Parathyroid adenoma (tissue), 2 donors: Measurements from ENCODE around the gene RRBP1.

Experiments used
- H2AFZ ChIP-seq: fragments of 300-600 bp; sonication (generic); one replicate; pipeline ENCODE4 v1.7.0; 2017; ENCODE audit warnings: antibody characterized with exemption, mild to moderate bottlenecking
- H3K27ac ChIP-seq: fragments of 300-600 bp; sonication (generic); one replicate; pipeline ENCODE4 v1.7.0; 2017
- H3K27me3 ChIP-seq: fragments of 300-600 bp; sonication (generic); one replicate; pipeline ENCODE4 v1.7.0; 2017; ENCODE audit warnings: low read length; ENCODE audit not compliant: control insufficient read depth, insufficient read depth
- H3K36me3 ChIP-seq: fragments of 300-600 bp; sonication (generic); one replicate; pipeline ENCODE4 v1.7.0; 2017; ENCODE audit warnings: low read length; ENCODE audit not compliant: control insufficient read depth, insufficient read depth
- H3K4me1 ChIP-seq: fragments of 300-600 bp; sonication (generic); one replicate; pipeline ENCODE4 v1.7.0; 2017; ENCODE audit warnings: control low read depth
- H3K4me2 ChIP-seq: fragments of 300-600 bp; sonication (generic); one replicate; pipeline ENCODE4 v1.7.0; 2017; ENCODE audit warnings: low read length
- H3K4me3 ChIP-seq: fragments of 300-600 bp; sonication (generic); one replicate; pipeline ENCODE4 v1.7.0; 2017; ENCODE audit warnings: low read depth, low read length
- H3K79me2 ChIP-seq: fragments of 300-600 bp; sonication (generic); one replicate; pipeline ENCODE4 v1.7.0; 2017; ENCODE audit warnings: control low read depth
- H3K9ac ChIP-seq: fragments of 300-600 bp; sonication (generic); one replicate; pipeline ENCODE4 v1.7.0; 2017; ENCODE audit warnings: mild to moderate bottlenecking
- H3K9me3 ChIP-seq: fragments of 300-600 bp; sonication (generic); one replicate; pipeline ENCODE4 v1.7.0; 2017; ENCODE audit warnings: low read length; ENCODE audit not compliant: control insufficient read depth
- TF ChIP-seq, protein P1 (sequence below): fragments of 300-600 bp; sonication (generic); IDR thresholded peaks from one replicate; pipeline ENCODE4 v1.7.0; 2017; ENCODE audit warnings: antibody characterized with exemption, mild to moderate bottlenecking
- donor health status: primary hyperparathyroidism.

Gene RRBP1

GRCh38 chr20:17618673-17619013, 63.4 kb downstream of the RRBP1 start:
- Histone ChIP-seq H3K4me1 (no peaks in the 10 kb centered on the region), H3K36me3 (no peaks in the 10 kb centered on the region), H3K9ac (no peak overlapping the region), H3K79me2 (no peaks in the 10 kb centered on the region), H3K9me3 (no peaks in the 10 kb centered on the region), H3K27ac (no peak overlapping the region), H3K4me3 (no peak overlapping the region), H3K27me3 (no peaks in the 10 kb centered on the region), H3K4me2 (no peak overlapping the region), H2AFZ (no peak overlapping the region)
- TF ChIP-seq, protein P1, sequence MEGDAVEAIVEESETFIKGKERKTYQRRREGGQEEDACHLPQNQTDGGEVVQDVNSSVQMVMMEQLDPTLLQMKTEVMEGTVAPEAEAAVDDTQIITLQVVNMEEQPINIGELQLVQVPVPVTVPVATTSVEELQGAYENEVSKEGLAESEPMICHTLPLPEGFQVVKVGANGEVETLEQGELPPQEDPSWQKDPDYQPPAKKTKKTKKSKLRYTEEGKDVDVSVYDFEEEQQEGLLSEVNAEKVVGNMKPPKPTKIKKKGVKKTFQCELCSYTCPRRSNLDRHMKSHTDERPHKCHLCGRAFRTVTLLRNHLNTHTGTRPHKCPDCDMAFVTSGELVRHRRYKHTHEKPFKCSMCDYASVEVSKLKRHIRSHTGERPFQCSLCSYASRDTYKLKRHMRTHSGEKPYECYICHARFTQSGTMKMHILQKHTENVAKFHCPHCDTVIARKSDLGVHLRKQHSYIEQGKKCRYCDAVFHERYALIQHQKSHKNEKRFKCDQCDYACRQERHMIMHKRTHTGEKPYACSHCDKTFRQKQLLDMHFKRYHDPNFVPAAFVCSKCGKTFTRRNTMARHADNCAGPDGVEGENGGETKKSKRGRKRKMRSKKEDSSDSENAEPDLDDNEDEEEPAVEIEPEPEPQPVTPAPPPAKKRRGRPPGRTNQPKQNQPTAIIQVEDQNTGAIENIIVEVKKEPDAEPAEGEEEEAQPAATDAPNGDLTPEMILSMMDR, result no peak

DNA sequence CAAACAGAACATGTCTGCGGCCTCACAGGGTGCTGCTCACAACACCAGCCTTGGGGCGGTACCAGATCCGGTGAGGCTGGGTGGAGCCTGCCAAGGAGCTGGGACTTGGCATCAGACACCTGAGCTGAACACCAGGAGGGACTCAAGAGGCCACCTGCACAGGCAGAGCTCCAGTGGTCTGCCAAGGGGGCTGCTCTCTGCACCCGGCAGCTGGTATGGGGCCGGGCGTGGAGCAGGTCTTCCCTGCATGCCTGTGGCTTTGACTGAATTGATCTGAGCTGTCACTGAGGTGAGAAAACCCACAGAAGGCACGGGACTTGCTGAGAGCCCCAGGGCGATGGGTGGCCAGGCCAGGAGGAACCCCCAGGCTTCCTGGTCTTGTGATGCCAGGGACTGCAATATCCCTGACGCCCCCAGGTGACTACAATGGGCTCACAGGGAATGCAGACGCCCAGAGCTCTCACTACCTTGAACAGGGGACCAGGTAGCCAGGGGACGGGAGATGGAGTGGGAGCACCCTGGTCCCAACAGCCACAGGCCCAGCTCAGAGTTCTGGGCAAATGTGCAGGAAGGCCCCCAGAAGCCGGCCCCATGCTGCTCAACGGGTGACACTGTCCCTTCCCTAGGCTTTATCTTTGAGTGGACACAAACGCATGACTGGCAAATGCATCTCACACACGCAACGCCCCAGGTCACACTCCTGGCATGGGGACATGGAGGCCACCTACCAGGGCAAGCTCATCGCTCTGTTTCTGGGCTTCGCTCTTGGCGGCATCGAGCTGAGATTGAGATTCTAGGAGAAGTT, 64.0 kb downstream of the RRBP1 start:
- Histone ChIP-seq H3K4me2 (no peak overlapping the region), H3K4me3 (no peak overlapping the region), H3K9ac (no peak overlapping the region), H3K27ac (no peak overlapping the region), H3K27me3 (no peaks in the 10 kb centered on the region), H3K9me3 (no peaks in the 10 kb centered on the region), H3K79me2 (no peaks in the 10 kb centered on the region), H2AFZ (no peak overlapping the region), H3K36me3 (no peaks in the 10 kb centered on the region), H3K4me1 (no peaks in the 10 kb centered on the region)
- TF ChIP-seq, protein P1, result no peak

DNA sequence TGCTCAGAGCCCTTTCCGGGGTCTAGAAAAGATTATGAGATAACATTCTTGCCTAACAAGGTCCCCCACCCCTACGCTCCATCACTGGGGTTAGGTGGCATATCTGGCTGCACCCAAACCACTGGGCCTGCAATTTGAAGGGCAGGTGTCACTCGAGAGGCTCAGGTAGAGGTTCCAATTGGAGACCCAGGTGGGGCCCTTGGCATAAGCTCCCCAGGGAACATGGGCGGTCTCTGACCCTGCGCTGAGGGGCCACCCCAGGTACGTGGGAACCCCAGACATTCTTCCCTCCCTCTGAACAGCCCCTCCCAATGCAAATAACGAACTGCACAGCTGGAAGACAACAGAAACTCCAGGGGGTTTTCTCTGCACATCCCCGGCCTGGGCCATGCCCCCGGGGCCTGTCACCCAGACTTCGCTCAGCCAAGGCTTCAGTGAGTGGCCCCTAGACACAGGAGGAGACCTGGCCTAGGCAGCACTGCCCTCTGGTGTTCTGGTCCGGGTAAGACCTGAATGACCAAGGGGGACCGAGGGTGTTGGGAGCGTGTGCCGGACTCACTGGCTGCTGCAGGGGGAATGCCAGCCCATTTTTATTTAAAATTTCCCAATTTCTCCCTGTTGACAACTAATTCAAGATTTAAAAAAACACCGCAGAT, 64.7 kb downstream of the RRBP1 start:
- H3K4me2 ChIP-seq, result no peak overlapping the region
- H3K79me2 ChIP-seq, result no peaks in the 10 kb centered on the region
- TF ChIP-seq, protein P1, result peak; percentile 77
- H2AFZ ChIP-seq, result no peak overlapping the region
- H3K36me3 ChIP-seq, result no peaks in the 10 kb centered on the region
- H3K9me3 ChIP-seq, result no peaks in the 10 kb centered on the region
- H3K27ac ChIP-seq, result no peak overlapping the region
- no peak overlapping the region for H3K4me3 ChIP-seq
- no peaks in the 10 kb centered on the region for H3K27me3 ChIP-seq
- no peak overlapping the region for H3K9ac ChIP-seq
- H3K4me1 ChIP-seq, result peaks cover 2% of the 10 kb centered on the region

DNA sequence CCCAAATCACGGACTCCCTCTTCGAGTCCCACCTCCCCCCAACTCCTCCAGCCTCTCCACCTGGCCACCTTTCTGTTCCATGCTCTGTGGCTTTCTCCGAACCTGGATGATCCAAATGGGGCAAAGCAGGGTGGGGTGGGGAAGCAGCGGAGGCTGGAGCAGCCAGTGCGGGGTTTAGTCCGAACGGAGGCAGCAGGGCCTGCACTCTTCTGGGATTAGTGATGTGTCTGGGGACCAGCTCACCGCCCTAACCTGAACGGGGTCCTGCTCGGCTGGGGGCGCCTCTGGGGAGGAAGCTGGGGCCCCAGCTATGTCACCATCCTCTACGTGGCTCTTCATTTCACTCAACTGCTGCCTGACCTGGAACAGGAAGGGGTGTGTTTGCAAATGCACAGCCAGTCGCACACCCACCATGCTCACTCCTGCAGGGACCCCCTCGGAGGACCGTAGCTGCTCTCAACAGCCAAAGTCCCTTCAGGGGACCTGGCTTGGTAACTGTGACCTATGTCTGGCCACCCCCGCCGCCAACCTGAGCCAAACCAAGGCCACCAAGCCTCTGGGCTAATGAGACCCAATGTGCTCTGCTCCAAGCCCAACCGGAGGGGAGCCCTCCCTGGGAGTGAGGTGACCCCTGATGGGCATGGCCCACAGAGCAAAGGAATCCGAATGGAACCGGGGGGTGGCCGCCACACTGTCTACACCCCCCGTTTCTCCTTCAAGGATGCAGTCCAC, 65.4 kb downstream of the RRBP1 start:
- H3K4me3 ChIP-seq, result no peak overlapping the region
- no peak overlapping the region for H3K27ac ChIP-seq
- H3K4me2 ChIP-seq, result no peak overlapping the region
- no peak overlapping the region for H2AFZ ChIP-seq
- H3K79me2 ChIP-seq, result no peaks in the 10 kb centered on the region
- TF ChIP-seq, protein P1, result no peak
- no peaks in the 10 kb centered on the region for H3K9me3 ChIP-seq
- no peaks in the 10 kb centered on the region for H3K36me3 ChIP-seq
- H3K9ac ChIP-seq, result no peak overlapping the region
- H3K4me1 ChIP-seq, result peaks cover 4% of the 10 kb centered on the region
- no peaks in the 10 kb centered on the region for H3K27me3 ChIP-seq
